Inferior parietal cortex (tissue), 1 donor: ENCODE results near the gene MTF2.
"Not testable (repeated sequence)": the region's sequence is repeated elsewhere in the genome, so short reads cannot be mapped to it uniquely, and the experiment has no call there.

Experiments
- DNase-seq: peaks from one replicate; pipeline ENCODE4 v3.0.0-alpha.2; 2016; ENCODE audit errors: extremely low spot score

Gene MTF2

DNA sequence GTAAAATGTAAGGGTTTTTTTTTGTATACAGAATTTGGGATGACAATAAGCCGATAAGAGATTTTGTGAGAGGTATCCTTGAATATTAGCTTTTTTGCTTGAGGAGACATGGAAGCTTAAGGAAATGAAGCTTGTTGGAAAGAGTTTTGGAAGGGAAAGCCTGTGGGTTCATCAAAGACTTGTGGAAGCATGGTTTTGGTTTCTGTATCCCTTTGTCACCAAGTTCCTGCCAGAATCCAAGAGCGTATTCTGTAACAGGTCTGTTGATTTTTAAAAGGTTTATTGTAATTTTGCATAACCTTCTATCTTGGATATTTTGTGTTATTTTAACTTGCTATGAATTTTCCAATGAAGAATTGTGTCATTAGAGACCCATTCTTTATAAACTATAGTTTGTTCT lies 63.1 kb downstream of the MTF2 start:
- DNase-seq: no peak

DNA sequence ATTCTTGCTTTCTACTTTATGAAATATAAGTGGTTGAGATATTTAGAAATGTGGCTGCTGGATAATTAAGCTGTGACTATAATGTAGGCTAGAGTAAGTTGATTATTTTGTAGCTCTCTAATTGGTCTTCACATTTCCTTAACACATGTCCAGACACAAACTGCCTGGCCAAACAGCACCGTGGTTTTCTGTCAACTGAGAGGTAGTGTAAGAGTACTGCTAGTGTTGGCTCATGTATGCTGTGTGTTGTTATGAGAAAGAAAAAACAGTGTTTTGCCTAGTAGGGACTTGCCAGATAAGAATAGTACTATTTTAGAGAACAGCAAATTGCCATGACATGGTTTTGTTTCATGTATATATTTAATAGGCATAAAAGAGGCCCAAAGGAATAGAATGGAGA lies 64.1 kb downstream of the MTF2 start:
- DNase-seq: no peak

DNA sequence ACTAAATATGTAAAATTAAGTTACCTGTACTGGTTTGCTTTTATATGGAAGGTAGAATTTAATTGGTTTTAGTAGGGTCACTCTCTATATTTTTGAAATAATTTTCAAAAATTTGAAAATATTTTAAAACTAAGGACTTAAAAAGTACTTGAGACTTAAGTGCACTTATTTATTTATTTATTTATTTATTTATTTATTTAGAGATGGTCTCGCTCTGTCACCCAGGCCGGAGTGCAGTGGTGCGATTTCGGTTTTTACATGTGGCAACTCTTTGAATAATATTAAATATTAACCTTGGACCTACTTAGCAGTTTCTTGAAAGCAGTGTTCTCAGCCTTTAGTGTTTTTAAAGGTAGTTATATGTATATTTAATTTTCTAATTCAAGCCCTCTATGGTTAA lies 64.7 kb downstream of the MTF2 start:
- no peak for DNase-seq

DNA sequence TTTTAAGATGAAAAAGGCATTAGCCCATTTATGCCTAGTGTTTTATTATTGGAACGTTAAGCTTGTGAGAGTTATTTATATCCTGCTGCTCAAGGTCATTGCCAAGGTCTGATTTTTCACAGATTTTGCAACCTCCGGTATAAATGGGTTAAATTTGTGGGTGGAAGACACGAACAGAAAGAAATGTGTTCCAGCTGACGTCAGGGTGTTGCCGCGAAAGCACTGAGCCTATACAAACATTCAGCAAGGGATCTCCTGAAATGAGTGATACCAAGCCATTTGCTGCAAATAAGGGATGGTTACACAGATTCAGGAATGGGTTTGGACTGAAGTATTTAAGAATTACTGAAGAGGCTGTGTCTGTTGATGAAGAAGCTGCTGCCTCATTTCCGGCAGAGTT lies 68.9 kb downstream of the MTF2 start:
- DNase-seq: no peak

DNA sequence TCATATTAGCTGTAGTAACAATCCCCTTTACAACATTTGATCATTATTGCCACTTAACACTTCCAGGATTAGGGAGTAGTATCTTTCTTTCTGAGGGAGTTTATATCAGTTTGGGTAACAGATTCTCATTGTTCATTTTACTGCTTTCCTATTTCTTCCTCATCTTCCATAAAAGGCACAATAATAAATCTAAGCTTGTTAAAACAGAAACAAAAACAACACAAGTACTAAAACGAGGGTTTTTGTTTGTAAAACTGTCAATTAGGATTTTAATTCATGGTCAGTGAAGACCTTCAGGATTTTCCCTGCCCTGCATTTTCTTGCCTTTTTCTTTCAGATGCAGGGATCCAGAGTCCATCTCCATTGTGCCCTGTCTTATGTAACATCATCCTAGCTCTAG lies 71.6 kb downstream of the MTF2 start:
- no peak for DNase-seq

DNA sequence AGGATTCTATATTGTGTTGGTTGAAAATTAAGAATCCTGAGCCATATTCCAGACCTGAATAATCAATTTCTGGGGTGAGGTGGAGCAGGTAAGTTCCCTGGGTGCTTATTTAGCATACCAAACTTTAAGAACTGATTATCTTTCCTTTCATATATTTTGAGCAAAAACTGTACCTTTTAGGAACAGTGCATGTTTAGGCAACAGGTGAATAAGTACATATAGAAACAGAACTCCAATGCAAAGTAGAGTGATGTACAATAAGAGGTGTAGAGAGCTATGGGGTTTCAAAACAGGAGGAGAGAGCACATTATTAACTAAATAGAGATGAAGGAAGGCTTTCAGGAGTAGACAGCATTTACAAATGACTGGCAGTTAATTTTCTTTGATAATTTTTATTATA lies 72.4 kb downstream of the MTF2 start:
- DNase-seq: no peak

DNA sequence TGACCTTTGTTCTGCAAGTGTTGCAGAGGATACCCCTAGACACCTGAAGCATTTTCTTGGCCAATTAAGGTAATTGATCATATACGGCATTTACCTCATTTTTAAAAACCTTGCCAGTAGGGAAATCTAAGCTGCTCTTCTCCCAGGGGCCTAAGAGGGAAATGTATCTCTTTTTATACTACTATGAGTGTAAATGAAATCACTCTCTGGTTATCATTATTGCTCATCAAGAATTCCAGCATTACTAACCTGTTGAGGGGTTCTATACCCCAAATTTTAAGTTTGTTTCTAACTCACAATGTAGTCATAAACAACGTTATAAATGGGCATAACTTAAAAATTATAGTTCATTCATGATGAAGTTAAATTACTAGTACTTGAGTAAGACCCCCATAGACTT lies 73.8 kb downstream of the MTF2 start:
- no peak for DNase-seq

DNA sequence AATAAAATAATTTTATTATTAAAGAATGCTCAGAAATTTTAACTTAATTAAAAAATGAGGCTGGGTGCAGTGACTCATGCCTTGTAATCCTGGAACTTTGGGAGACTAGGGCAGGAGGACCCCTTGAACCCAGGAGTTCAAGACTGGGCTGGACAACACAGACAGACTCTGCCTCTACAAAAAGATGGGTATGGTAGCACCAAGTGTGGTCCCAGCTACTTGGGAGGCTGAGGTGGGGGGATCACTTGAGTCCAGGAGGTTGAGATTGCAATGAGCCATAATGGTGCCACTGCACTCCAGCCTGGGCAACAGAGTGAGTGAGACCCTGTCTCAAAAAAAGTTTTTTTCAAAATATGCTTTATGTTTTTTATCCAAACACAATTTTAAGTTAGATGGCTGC lies 75.8 kb downstream of the MTF2 start:
- no peak for DNase-seq

DNA sequence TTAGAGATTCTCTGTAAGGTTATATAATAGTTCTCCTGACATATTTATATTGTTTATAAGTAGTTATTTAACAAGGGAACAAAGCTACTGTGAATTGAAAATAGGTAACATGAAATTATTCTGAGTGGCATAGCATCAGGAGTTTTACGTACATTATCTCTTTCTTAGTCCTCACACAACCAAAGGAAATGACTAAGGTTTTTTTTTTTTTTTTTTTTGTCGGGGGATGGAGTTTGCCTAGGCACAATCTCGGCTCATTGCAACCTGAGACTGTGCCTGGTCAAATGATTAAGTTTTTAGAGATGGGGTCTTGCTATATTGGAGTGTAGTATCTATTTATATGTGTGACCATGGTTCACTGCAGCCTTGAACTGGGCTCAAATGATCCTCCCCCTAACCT lies 76.3 kb downstream of the MTF2 start:
- no peak for DNase-seq

DNA sequence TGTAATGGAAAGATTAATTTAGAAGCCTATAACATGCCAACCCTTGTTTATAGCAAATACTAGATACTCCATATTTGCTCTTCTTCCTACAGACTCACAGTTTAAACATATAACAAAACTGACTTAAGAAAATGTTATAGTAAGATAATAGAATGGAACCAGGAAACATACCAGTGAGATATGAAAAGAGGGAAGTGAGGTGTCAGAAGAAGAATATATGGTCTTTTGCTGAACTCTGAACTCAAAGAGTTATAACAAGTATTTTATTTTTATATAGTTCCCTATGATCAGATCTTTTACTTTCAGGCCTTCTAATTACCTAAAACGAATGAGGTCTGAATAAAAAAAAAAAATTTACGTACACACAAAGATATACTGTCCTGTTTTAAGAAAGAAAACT lies 80.3 kb downstream of the MTF2 start:
- DNase-seq: no peak

DNA sequence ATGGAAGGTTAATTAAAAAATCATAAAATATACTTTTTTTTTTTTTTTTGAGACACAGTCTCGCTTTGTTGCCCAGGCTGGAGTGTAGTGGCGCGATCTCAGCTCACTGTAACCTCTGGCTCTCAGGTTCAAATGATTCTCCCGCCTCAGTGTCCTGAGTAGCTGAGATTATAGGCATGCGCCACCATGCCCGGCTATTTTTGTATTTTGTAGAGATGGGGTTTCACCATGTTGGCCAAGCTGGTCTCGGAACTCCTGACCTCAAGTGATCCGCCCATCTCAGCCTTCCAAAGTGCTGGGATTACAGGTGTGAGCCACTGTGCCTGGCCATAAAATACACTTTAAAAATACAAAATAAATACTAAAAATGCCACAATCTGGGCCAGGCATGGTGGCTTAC lies 84.2 kb downstream of the MTF2 start:
- DNase-seq: not testable (repeated sequence)

DNA sequence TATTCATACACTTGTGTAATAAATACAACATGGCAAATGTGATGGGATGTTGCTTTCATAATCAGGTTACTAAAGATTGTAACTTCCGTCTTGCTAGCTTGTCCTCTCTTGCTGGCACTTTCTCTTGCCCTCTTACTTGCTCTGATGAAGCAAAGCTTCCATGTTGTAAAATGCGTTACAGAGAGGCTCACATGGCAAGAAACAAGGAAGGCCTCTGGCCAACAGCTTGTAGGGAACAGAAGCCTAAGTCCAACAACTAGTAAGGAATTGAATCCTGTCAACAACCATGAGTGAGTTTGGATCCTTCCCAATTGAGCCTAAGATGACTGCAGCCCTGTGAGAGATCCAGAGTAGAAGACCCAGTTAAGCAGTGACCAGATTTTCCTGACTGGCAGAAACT lies 85.7 kb downstream of the MTF2 start:
- DNase-seq: no peak

DNA sequence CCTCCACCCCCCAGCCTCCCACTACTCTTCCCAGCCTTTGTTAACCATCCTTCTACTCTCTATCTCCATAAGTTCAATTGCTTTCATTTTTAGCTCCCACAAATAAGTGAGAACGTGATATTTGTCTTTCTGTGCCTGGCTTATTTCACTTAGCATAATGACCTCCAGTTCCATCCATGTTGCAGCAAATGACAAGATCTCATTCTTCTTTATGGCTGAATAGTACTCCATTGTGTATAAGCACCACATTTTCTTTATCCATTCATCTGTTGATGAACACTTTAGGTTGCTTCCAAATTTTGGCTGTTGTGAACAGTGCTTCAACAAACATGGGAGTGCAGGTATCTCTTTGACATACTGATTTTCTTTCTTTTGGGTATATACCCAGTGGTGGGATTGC lies 86.8 kb downstream of the MTF2 start:
- DNase-seq: not testable (repeated sequence)

DNA sequence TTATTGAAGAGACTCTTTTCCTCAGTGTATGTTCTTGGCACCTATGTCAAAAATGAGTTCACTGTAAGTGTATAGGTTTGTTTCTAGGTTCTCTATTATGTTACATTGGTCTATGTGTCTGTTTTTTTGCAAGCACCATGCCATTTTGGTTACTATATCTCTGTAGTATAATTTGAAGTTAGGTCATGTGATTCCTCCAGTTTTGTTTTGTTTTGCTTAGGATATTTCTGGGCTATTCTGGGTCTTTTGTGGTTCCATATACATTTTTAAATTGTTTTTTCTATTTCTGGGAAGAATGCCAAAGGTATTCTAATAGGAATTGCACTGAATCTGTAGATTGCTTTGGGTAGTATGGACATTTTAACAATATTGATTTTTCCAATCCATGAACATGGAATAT lies 87.9 kb downstream of the MTF2 start:
- DNase-seq: no peak

DNA sequence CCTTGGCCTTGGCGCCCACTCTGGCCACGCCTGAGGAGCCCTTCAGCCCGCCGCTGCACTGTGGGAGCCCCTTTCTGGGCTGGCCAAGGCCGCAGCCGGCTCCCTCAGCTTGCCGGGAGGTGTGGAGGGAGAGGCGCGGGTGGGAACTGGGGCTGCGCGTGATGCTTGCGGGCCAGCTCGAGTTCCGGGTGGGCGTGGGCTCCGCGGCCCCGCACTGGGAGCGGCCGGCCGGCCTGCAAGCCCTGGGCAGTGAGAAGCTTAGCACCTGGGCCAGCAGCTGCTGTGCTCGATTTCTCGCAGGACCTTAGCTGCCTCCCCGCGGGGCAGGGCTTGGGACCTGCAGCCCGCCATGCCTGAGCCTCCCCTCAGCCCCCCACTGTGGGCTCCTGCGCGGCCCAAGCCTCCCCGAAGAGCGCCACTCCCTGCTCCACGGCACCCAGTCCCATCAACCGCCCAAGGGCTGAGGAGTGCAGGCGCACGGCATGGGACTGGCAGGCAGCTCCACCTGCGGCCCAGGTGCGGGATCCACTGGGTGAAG lies 91.1 kb downstream of the MTF2 start:
- DNase-seq: not testable (repeated sequence)

DNA sequence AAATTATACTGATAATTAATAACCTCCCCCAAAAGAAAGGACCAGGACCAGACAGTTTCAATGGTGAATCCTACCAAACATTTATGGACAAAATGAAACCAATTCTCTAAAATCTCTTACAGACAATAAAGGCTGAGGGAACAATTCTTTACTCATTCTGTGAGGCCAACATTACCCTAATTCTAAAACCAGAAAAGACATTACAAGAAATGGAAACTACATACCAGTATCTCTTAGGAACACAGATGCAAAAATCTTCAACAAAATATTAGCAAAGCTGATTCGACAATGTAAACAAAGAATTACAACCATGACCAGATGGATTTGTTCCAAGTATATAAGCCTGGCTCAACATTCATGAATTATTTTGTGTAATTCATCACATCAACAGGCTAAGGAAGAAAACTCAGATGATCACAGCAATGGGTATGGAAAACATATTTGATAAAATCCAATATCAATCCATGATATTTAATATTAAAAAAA lies 92.5 kb downstream of the MTF2 start:
- no peak for DNase-seq

DNA sequence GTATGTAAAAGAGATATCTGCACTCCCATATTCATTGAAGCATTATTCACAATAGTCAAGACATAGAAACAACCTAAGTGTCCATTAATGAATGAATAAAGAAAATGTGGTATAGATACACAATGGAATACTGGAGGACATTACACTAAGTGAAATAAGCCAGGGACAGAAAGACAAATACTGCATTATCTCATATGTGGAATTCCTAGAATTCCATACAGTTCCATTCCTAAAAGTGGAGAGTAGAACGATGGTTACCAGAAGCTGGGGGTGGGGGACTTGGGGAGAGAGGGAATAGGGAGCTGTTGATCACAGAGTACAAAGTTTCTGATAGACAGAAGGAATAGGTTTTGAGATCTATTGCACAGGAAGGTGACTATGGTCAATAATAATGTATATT lies 93.7 kb downstream of the MTF2 start:
- DNase-seq: no peak

DNA sequence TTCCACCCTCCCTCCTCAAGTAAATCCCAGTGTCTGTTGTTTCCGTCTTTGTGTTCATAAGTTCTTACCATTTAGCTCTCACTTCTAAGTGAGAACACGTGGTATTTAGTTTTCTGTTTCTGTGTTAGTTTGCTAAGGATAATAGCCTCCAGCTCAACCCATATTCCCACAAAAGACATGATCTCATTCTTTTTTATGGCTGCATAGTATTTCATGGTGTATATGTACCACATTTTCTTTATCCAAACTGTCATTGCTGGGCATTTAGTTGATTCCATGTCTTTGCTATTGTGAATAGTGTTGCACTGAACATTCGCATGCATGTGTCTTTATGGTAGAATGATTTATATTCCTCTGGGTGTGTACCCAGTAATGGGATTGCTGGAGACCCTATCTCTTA lies 95.6 kb downstream of the MTF2 start:
- DNase-seq: not testable (repeated sequence)

DNA sequence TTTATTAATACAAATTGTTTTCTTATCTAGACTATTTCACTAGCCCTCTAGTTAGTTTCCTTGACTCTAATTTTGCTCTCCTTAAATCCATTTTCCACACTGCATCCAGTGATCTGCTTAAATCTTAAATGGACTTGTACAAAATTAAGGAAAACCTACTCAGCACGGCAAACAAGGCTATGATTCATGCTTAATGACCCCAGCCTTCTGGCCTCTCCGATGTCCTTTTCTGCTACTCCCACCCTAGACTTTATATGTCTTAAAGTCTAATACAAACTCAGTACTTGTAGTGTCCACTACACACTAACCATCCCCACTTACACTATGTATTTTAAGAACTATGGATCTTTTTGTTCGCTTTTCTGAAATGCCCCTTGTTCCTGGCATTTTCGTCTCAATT lies 98.9 kb downstream of the MTF2 start:
- DNase-seq: no peak

DNA sequence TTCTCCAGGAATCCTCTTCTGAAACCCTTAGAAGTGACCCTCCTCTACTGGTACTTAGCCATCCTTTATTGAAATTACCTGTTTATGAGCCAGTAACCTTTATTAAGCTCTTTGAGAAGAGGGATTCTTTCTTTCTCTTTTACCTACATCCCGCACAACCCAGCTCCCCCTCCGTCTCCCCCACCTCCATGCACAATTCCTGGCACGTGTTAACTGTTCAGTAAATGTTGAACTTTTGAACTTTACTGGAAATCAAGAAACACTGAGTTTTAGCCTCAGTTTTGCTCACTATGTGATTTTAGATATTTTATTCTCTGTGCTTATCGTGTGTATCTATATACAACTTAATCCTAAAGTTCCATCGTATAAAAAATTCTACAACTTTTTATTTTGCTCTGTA lies 99.3 kb downstream of the MTF2 start:
- DNase-seq: no peak

DNA sequence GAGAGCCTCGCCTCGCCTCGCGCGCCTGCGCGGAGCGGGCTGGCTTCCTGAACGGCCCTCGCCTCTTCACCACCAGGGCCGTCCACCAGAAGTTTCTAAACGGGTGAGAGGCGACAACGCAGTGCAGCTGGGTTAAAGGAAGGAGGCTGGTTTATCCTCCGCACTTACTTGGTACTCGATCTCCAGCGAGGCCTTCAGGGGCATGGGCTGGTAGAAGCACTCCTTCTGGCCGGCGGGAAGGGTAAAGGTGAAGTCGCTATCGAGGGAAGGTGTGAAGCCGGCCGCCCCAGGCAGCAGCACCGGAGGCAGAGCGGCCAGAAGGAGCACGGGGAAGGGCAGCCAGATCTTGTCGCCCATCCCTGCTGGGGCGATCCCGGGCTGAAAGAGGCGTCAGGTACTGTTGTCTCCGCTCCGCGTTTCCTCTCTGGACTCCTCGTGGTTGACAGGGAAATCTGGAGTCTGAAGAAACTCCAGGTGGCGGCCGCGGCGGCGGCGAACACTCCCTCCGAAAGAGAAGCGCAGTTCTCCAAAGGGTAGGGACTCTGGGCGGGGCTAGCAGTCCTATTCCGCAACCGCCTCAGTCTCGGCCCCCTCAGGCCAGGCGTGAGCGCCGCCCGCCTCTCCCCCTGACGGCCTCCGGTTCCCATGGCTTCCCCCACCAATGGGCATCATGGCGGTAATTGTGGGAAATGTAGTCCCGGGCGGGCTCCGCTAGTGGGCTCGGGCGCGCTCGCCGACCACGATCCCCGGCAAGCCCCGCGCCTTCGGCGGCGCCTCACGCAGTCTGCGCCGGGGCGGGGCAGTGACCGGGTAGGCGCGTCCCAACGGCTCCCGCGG lies 101.0 kb downstream of the MTF2 start, which contains the start of gene TMED5:
TSS of gene TMED5 (minus strand) at position 528 of the 837 bp plus-strand sequence. CDS start at position 357, 171 bp downstream.
- peak; percentile 96 for DNase-seq

DNA sequence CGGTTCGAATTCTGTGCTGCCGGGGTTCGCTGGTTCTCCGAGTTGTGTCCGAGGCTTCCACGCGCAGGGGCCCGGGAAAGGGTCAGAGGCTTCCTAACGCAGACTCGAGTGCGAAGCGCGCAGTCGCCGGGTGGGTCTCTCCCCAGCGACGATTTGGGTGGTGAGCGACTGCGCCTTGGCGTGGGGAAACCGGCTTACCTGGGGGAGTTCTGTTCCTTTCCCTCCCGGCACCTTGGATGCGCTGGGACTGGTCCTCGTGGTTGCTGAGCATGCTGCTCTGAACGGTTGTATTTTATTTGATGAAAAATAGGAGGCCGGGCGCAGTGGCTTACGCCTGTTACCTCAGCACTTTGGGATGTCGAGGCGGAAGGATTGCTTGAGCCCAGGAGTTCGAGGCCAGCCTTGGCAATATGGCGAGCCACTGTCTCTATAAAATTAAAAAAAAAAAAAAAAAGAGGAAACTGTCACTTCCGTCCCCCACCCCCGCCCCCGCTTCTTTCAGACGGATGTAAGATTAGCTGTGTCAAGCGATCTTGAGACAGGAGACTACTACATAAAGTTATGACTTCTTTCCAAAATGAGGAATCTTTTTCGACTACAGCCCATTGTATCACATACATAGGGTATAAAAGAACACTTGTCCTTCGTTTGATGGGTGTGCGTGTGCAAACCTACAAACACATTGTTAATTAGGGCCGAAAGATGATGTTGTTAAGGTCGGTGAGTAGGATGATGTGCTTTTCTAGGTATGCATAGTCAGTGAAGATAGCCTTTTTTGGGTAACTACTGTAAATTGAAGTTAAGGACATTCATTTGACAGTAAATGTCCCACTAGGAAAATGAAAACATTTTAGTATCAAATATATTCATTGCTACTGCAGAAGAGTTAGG lies 101.9 kb downstream of the MTF2 start, which contains the start of gene CCDC18:
TSS of gene CCDC18 (plus strand) at position 2 of the 891 bp plus-strand sequence. CDS start 2,638 bp downstream, outside the sequence.
- no peak for DNase-seq
